ENCODE measurements around the gene SCRT2.

The SCRT2 gene

DNA sequence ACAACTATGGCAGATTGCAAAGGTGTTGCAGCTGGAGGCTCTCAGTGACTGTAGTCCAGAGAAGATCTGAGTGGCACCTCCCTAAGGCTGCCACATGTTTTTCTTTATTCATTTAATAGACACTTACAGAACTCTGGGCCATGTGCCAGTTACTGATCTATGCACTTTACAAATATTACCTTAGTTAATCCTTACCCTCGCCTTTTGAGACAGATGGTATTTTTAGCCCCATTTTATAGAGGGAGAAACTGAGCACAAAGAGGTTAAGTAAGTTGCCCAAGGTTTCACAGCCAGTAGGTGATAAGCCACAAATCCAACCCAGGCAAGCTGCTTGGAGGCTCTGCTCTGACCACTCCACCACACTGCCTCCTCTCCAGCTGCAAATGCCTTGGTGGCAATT lies 6.5 kb upstream of the SCRT2 start:
- TF ChIP-seq, protein P1, sequence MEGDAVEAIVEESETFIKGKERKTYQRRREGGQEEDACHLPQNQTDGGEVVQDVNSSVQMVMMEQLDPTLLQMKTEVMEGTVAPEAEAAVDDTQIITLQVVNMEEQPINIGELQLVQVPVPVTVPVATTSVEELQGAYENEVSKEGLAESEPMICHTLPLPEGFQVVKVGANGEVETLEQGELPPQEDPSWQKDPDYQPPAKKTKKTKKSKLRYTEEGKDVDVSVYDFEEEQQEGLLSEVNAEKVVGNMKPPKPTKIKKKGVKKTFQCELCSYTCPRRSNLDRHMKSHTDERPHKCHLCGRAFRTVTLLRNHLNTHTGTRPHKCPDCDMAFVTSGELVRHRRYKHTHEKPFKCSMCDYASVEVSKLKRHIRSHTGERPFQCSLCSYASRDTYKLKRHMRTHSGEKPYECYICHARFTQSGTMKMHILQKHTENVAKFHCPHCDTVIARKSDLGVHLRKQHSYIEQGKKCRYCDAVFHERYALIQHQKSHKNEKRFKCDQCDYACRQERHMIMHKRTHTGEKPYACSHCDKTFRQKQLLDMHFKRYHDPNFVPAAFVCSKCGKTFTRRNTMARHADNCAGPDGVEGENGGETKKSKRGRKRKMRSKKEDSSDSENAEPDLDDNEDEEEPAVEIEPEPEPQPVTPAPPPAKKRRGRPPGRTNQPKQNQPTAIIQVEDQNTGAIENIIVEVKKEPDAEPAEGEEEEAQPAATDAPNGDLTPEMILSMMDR (IDR thresholded peaks at IDR 0.05; ENCODE audit: extremely low read depth, missing control alignments), result no peak
- DNase-seq (ENCODE audit: low spot score), result no peak

DNA sequence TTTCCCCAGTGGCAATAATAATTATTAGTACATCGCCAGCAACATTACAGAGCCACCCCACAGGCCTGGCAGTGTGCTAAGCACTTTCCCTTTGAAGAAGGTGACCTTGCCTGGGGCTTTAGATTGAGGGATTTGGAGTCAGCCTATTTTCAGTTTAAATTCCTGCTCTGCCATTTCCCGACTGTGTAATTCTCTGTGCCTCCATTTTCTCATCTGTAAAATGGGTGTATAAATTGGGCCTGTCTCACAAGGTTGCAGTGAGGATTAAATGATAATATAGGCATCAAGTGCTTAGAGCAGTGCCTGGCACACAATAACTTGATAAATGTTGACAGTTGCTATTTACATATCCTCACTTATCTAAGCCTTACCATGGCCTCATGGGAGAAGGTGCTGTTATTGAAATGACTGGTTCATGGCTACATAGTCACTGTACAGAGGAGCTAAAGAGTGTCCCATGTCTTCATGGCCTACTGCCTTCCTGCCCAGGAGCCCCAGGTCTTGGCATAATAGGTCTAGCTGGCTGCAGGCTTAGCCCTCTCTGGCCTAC lies 5.1 kb upstream of the SCRT2 start:
- TF ChIP-seq, protein P1 (IDR thresholded peaks at IDR 0.05; ENCODE audit: extremely low read depth, missing control alignments), result no peak
- DNase-seq (ENCODE audit: low spot score), result no peak

DNA sequence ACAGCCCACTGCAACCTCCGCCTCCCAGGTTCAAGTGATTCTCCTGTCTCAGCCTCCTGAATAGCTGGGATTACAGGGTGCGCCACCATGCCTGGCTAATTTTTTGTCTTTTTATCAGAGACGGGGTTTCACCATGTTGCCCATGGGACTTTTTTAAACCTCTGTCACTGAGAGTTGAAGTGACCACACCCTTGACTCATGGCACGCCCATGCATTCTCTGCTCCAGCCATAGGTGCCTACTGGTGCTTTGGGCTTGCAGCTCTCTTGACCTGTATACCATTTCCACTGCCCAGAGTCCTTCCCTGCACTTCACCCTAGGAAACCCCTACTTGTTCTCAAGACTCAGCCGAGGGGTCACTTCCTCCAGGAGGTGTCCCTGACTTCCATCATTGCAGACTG lies 2.4 kb upstream of the SCRT2 start:
- no peak for DNase-seq (ENCODE audit: low spot score)
- TF ChIP-seq, protein P1 (IDR thresholded peaks at IDR 0.05; ENCODE audit: extremely low read depth, missing control alignments), result no peak

DNA sequence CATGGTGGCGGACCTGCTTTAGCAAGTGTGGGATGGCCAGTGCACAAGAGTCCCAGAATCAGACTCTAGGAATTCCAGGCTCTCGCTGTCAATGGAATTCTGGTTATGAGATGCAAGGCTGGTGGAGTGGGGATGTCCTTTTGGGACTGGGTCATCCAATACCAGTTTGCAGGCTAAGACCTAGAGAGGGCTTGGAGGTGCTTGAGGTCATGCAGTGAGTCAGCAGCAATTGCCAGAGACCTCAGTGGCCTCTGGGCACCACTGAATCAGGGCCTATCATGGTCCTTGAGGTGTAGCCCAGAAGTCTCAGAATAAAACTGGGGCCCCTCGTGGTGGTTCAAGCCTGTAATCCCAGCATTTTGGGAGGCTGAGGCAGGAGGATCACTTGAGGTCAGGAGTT lies 1.4 kb upstream of the SCRT2 start:
- DNase-seq (ENCODE audit: low spot score), result no peak
- TF ChIP-seq, protein P1 (IDR thresholded peaks at IDR 0.05; ENCODE audit: extremely low read depth, missing control alignments), result no peak

DNA sequence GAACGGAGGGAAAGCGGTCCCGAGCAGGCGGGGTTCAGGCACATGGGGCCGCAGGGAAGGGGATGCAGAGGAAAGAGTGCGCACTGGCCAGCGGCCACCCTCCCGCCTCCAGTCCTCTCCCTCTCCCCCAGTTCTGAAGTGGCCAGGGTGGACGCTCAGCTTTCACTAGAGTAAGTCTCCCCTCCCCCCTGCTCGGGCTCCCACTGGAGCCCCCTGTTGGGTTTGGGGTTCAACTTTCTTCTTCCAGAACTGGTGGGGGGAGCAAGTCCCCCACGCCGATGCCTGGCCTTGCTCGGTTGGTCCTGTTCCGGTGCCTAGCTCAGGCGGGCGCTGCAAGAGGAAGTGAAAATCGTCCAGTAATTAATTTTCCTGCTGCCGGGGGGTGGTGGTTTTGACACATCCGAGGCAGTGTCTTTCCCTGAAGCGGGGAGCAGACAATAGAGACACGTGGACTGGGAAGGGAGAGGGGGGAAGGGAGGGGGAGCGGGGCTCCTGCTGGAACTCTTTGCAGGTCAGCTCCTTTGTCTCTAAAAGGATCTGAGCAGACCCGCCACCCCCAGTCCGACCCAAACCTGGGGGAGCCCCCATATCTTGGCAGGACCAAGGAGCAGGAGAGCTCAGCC lies 824 bp upstream of the SCRT2 start:
- TF ChIP-seq, protein P1 (IDR thresholded peaks at IDR 0.05; ENCODE audit: extremely low read depth, missing control alignments), result no peak
- DNase-seq (ENCODE audit: low spot score), result no peak

DNA sequence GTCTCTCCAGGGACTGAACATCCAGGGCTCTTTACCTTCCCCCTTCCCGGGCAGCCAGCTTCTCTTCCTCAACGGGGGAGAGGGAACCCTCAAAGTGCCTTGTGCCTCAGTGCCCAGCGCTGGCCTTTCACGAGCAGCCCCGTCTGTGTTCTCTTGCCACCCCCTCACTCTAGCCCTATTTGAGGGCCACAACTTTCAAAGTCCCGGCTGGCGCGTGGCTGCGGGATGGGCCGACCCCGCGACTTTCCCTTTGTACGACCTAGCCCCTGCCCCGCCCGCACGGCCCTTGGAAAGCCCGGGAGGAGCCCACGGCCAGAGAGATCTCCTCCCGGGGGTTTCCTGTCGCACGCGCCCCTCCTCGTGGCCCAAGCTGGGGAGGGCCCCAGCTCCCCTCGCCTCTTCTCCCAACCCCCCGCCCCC lies 559 bp downstream of the SCRT2 start:
- TF ChIP-seq, protein P1 (IDR thresholded peaks at IDR 0.05; ENCODE audit: extremely low read depth, missing control alignments), result no peak

DNA sequence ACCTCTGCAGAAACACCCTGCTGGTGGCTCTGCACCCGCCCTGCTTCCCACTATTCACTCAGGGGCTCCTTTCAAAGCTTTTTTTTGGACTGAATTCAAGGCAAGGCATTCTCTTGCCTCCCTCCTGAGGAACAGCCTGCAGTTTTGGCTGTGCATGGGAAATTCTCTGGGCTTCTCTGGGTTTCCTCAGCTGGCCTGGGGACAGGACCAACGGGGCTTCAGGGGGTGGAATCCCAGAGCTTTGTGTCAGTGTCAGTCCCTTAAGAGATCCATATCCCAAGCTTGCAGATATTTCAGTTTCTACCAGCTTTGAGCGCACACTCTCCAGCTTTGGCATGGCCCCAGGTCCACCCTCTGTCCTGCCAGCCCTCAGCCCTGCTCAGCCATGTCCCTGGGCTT lies 2.0 kb downstream of the SCRT2 start:
- no peak for DNase-seq (ENCODE audit: low spot score)
- TF ChIP-seq, protein P1 (IDR thresholded peaks at IDR 0.05; ENCODE audit: extremely low read depth, missing control alignments), result no peak

More for the DNA sequence above, 559 bp downstream of the SCRT2 start:
- no peak for DNase-seq (ENCODE audit: low spot score)

All from GM20000 (cell line).